T-helper 2 cell treated with Interferon-gamma antibody and Interleukin-4, amounts not matched to agents 5 μg/mL and 100 μg/mL, for 36 hours (primary cell): ENCODE measurements around the gene DEF6.

Source experiments
- DNase-seq: peaks from one replicate; pipeline ENCODE4 v3.0.0; 2021; ENCODE audit warnings: low spot score
- H3K27ac Mint-ChIP-seq: one replicate; pipeline ENCODE4 v1.8.0; 2021; ENCODE audit warnings: mild to moderate bottlenecking, mixed read lengths
- H3K27me3 Mint-ChIP-seq: one replicate; pipeline ENCODE4 v1.8.0; 2021; ENCODE audit warnings: low read depth, mixed read lengths
- H3K36me3 Mint-ChIP-seq: one replicate; pipeline ENCODE4 v1.8.0; 2021; ENCODE audit warnings: low read depth, mixed read lengths
- H3K4me1 Mint-ChIP-seq: one replicate; pipeline ENCODE4 v1.8.0; 2021; ENCODE audit warnings: low read depth, mixed read lengths
- H3K4me3 Mint-ChIP-seq: one replicate; pipeline ENCODE4 v1.8.0; 2022; ENCODE audit warnings: mild to moderate bottlenecking, moderate library complexity, mixed read lengths
- H3K9me3 Mint-ChIP-seq: one replicate; pipeline ENCODE4 v1.8.0; 2021; ENCODE audit warnings: mixed read lengths

DEF6 gene

GRCh38 chr6:35265523-35265922 is 32.1 kb upstream of the DEF6 start:
- no peak overlapping the region for H3K4me3 Mint-ChIP-seq
- no peak overlapping the region for H3K27ac Mint-ChIP-seq
- H3K4me1 Mint-ChIP-seq: peaks cover 33% of the 10 kb centered on the region

GRCh38 chr6:35267446-35267845 is 30.2 kb upstream of the DEF6 start:
- Mint-ChIP-seq H3K4me1 (peaks cover 19% of the 10 kb centered on the region), H3K27ac (no peak overlapping the region), H3K36me3 (peaks cover 3% of the 10 kb centered on the region), H3K9me3 (no peaks in the 10 kb centered on the region), H3K27me3 (no peaks in the 10 kb centered on the region), H3K4me3 (no peak overlapping the region)
- no peak for DNase-seq

More at GRCh38 chr6:35265523-35265922, 32.1 kb upstream of the DEF6 start:
- H3K36me3 Mint-ChIP-seq: peaks cover 3% of the 10 kb centered on the region
- no peak for DNase-seq
- H3K9me3 Mint-ChIP-seq: no peaks in the 10 kb centered on the region
- no peaks in the 10 kb centered on the region for H3K27me3 Mint-ChIP-seq

GRCh38 chr6:35267897-35268296 is 29.7 kb upstream of the DEF6 start:
- H3K4me1 Mint-ChIP-seq: peaks cover 15% of the 10 kb centered on the region
- H3K36me3 Mint-ChIP-seq: peaks cover 3% of the 10 kb centered on the region
- H3K27me3 Mint-ChIP-seq: no peaks in the 10 kb centered on the region
- no peaks in the 10 kb centered on the region for H3K9me3 Mint-ChIP-seq
- H3K4me3 Mint-ChIP-seq: no peak overlapping the region
- H3K27ac Mint-ChIP-seq: no peak overlapping the region
- no peak for DNase-seq

- Mint-ChIP-seq H3K9me3 (no peaks in the 10 kb centered on the region), H3K27me3 (no peaks in the 10 kb centered on the region), H3K4me1 (peaks cover 3% of the 10 kb centered on the region), H3K36me3 (no peaks in the 10 kb centered on the region), H3K27ac (no peak overlapping the region), H3K4me3 (no peak overlapping the region)
- DNase-seq: no peak
Measured at GRCh38 chr6:35272005-35272404, 25.6 kb upstream of the DEF6 start.

- no peak for DNase-seq
- no peak overlapping the region for H3K4me3 Mint-ChIP-seq
- H3K4me1 Mint-ChIP-seq: peaks cover 1% of the 10 kb centered on the region
- H3K27me3 Mint-ChIP-seq: no peaks in the 10 kb centered on the region
- H3K36me3 Mint-ChIP-seq: no peaks in the 10 kb centered on the region
- H3K9me3 Mint-ChIP-seq: no peaks in the 10 kb centered on the region
- no peak overlapping the region for H3K27ac Mint-ChIP-seq
Measured at GRCh38 chr6:35273822-35274559, 23.6 kb upstream of the DEF6 start.

GRCh38 chr6:35275744-35276260 is 21.8 kb upstream of the DEF6 start:
- Mint-ChIP-seq H3K27ac (no peak overlapping the region), H3K9me3 (no peaks in the 10 kb centered on the region), H3K4me1 (peaks cover 3% of the 10 kb centered on the region), H3K27me3 (no peaks in the 10 kb centered on the region), H3K4me3 (no peak overlapping the region), H3K36me3 (peaks cover 3% of the 10 kb centered on the region)
- no peak for DNase-seq

- Mint-ChIP-seq H3K36me3 (peaks cover 20% of the 10 kb centered on the region), H3K4me1 (peaks cover 3% of the 10 kb centered on the region), H3K9me3 (no peaks in the 10 kb centered on the region), H3K4me3 (no peak overlapping the region), H3K27ac (no peak overlapping the region), H3K27me3 (no peaks in the 10 kb centered on the region)
- no peak for DNase-seq
Measured at GRCh38 chr6:35278708-35279107, 18.9 kb upstream of the DEF6 start.

- H3K27ac Mint-ChIP-seq: no peak overlapping the region
- no peaks in the 10 kb centered on the region for H3K9me3 Mint-ChIP-seq
- peaks cover 2% of the 10 kb centered on the region for H3K4me1 Mint-ChIP-seq
- DNase-seq: no peak
- no peak overlapping the region for H3K4me3 Mint-ChIP-seq
- H3K36me3 Mint-ChIP-seq: peaks cover 30% of the 10 kb centered on the region
- H3K27me3 Mint-ChIP-seq: no peaks in the 10 kb centered on the region
Measured at GRCh38 chr6:35280903-35281302, 16.7 kb upstream of the DEF6 start.

- no peak overlapping the region for H3K27ac Mint-ChIP-seq
Measured at GRCh38 chr6:35282472-35282871, 15.1 kb upstream of the DEF6 start.

GRCh38 chr6:35283361-35283760 is 14.3 kb upstream of the DEF6 start:
- Mint-ChIP-seq H3K4me1 (peaks cover 2% of the 10 kb centered on the region), H3K27me3 (no peaks in the 10 kb centered on the region), H3K27ac (no peak overlapping the region), H3K9me3 (no peaks in the 10 kb centered on the region), H3K4me3 (no peak overlapping the region), H3K36me3 (peaks cover 43% of the 10 kb centered on the region)
- DNase-seq: no peak

More at GRCh38 chr6:35282472-35282871, 15.1 kb upstream of the DEF6 start:
- no peak for DNase-seq
- Mint-ChIP-seq H3K9me3 (no peaks in the 10 kb centered on the region), H3K36me3 (peaks cover 43% of the 10 kb centered on the region), H3K27me3 (no peaks in the 10 kb centered on the region), H3K4me1 (peaks cover 2% of the 10 kb centered on the region), H3K4me3 (no peak overlapping the region)

GRCh38 chr6:35287671-35288396 is 9.8 kb upstream of the DEF6 start:
- Mint-ChIP-seq H3K36me3 (peaks cover 40% of the 10 kb centered on the region), H3K4me3 (no peak overlapping the region), H3K9me3 (no peaks in the 10 kb centered on the region), H3K27ac (no peak overlapping the region), H3K4me1 (no peaks in the 10 kb centered on the region), H3K27me3 (no peaks in the 10 kb centered on the region)
- no peak for DNase-seq

- H3K4me3 Mint-ChIP-seq: no peak overlapping the region
- H3K27me3 Mint-ChIP-seq: no peaks in the 10 kb centered on the region
- no peaks in the 10 kb centered on the region for H3K9me3 Mint-ChIP-seq
- H3K27ac Mint-ChIP-seq: no peak overlapping the region
- peaks cover 37% of the 10 kb centered on the region for H3K36me3 Mint-ChIP-seq
- H3K4me1 Mint-ChIP-seq: no peaks in the 10 kb centered on the region
- DNase-seq: no peak
Measured at GRCh38 chr6:35288834-35289233, 8.8 kb upstream of the DEF6 start.

- no peak overlapping the region for H3K4me3 Mint-ChIP-seq
- no peak for DNase-seq
- H3K9me3 Mint-ChIP-seq: no peaks in the 10 kb centered on the region
- H3K27ac Mint-ChIP-seq: no peak overlapping the region
- H3K36me3 Mint-ChIP-seq: peaks cover 29% of the 10 kb centered on the region
- no peaks in the 10 kb centered on the region for H3K27me3 Mint-ChIP-seq
- H3K4me1 Mint-ChIP-seq: peaks cover 3% of the 10 kb centered on the region
Measured at GRCh38 chr6:35291491-35291890, 6.1 kb upstream of the DEF6 start.

- Mint-ChIP-seq H3K4me1 (peaks cover 9% of the 10 kb centered on the region), H3K27ac (no peak overlapping the region), H3K36me3 (peaks cover 21% of the 10 kb centered on the region), H3K27me3 (no peaks in the 10 kb centered on the region), H3K4me3 (no peak overlapping the region), H3K9me3 (no peaks in the 10 kb centered on the region)
- DNase-seq: no peak
Measured at GRCh38 chr6:35292494-35292893, 5.1 kb upstream of the DEF6 start.
